Left ventricle myocardium superior (tissue), 1 donor: ENCODE results near the gene SRSF10. TPM values are rescaled to one million over a fixed set of nuclear protein-coding genes. Genes with fewer than 3 reads are reported as not detected.
A peak's percentile ranks its signal among the peaks of the same experiment; 100 is the strongest.

Experiments used
- ATAC-seq: fragments of 200-7000 bp; cut with Tn5 transposase; one replicate; pipeline ENCODE4 v1.9.1; 2020; ENCODE audit warnings: mild to moderate bottlenecking, moderate library complexity
- DNase-seq: peaks from one replicate; pipeline ENCODE4 v3.0.0-alpha.2; 2020
- intact Hi-C: fragments of 100-400 bp; cut with micrococcal nuclease; formaldehyde crosslinking; loops from one replicate; pipeline ENCODE4 v1.11.0; 2022
- microRNA-seq: library from miRNA; unstranded; fragments of <30 nt; microRNA quantifications from one replicate; pipeline ENCODE4 v1.2.0, GENCODE V29; 2020; ENCODE audit warnings: borderline number of aligned reads
- total RNA-seq: library from RNA; stranded (reverse); fragmentation: NEBNext Ultra II Directional; extraction: Animal tissue kit (Norgen Biotek cat#: 25700); gene quantifications from one replicate; pipeline ENCODE4 v1.2.1, GENCODE V29; 2021
- donor health status: DM: no; HTN: yes; CAD: no; lungs with severe emphysema.

SRSF10 gene
- total RNA-seq, 1 donor from 2014 or later = 57.6 TPM

DNA sequence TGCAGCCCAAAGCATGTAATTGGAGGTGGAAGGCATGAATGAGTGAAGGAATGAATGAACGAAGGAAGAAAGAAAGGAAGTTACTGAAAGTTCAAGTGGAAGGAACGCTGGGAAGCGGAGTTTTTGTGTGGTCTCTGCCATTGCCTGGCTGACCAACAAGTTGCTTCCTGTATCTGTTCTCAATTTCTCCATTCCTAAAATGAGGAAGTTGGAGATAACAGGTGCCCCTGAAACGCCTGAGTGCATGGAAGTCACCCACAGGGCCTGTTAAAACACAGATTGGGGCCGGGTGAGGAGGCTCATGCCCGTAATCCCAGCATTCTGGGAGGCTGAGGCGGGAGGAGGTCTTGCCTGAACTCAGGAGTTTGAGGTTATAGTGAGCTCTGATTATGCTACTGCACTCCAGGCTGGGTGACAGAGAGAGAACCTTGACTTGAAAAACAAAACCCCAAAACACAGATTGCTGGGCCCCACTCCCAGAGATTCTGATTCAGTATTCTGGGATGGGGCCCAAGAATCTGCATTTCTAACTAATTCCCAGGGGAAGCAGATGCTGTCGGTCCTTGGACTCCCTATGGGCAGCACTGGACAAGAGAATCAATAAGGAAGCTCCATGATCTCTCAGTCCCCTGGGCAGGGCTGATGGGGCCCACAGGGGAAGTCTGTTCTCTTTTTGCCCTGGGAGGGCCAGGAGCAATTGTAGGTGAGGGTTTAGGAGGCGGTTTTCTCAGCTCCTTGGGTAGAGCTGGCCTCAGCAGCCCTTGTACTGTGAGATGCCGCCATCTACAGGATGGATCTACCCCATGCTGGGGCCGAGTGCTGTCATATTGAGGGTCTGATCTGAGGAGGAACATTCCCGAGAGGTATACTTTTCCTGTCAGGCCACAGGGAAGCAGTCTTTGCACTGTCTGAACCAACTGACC lies 63.7 kb downstream of the SRSF10 start:
- peak; percentile 69 for ATAC-seq
- intact Hi-C loops = no loop called here
- DNase-seq = peak; percentile 65

DNA sequence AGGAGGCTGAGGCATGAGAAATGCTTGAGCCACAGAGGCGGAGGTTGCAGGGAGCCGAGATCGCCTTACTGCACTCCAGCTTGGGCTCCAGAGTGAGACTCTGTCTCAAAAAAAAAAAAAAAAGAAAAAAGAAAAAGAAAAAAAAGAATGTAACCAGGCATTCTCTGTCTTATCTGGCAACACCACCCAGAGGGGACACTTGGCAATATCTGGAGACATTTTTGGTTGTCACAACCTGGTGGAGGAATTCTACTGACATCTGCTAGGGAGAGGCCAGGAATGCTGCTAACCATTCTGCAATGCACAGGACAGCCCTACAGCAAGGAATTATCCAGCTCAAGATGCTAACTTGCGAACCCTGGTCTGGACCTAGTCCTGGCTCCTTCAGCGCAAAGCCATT lies 64.7 kb downstream of the SRSF10 start:
- no peak for DNase-seq
- ATAC-seq = no peak
- intact Hi-C loops = no loop called here

- no peak for DNase-seq
- ATAC-seq = no peak
- intact Hi-C loops = no loop called here
These were observed 65.2 kb downstream of the SRSF10 start for GRCh38 chr1:23914921-23915320.

Small RNAs within 50 kb of the gene (microRNA-seq; reads per million reads assigned to microRNA genes)
- gene MIR378F = not detected

Other genes starting within 250 kb of the SRSF10 start
- gene ELOA, start 236.9 kb downstream of the SRSF10 start, total RNA-seq = 35.8 TPM
- 44.7 TPM for gene PITHD1, start 201.9 kb downstream of the SRSF10 start, total RNA-seq
- gene LYPLA2, start 189.2 kb downstream of the SRSF10 start, total RNA-seq = 28.9 TPM
- gene GALE, start 179.6 kb downstream of the SRSF10 start, total RNA-seq = 5.1 TPM
- 33.5 TPM for gene HMGCL, start 154.9 kb downstream of the SRSF10 start, total RNA-seq
- 12.1 TPM for gene FUCA1, start 112.0 kb downstream of the SRSF10 start, total RNA-seq
- gene CNR2, start 67.0 kb downstream of the SRSF10 start, total RNA-seq = not detected
- 81.9 TPM for gene PNRC2, start 20.5 kb downstream of the SRSF10 start, total RNA-seq
- 409 TPM for gene MYOM3, start 131.8 kb upstream of the SRSF10 start, total RNA-seq
- 0.22 TPM for gene IL22RA1, start 162.8 kb upstream of the SRSF10 start, total RNA-seq
- 3.7 TPM for gene IFNLR1, start 207.0 kb upstream of the SRSF10 start, total RNA-seq